K562 (cell line): ENCODE measurements around the gene RAMP2. TPM values are rescaled to one million over a fixed set of nuclear protein-coding genes. Genes with fewer than 3 reads are reported as not detected.

Experiments
- GTF2A2 ChIP-seq: IDR thresholded peaks from 2 replicates; pipeline ENCODE4 v1.6.1; 2016; ENCODE audit warnings: mild to moderate bottlenecking, missing genetic modification characterization, missing compliant biosample characterization
- LARP7 ChIP-seq: fragments of 450-650 bp; IDR thresholded peaks from 2 replicates; pipeline ENCODE4 v1.6.1; 2016
- NCOA1 ChIP-seq: fragments of 450-650 bp; IDR thresholded peaks from 2 replicates; pipeline ENCODE4 v1.6.1; 2016; ENCODE audit warnings: low read depth
- NFYB ChIP-seq: IDR thresholded peaks from 2 replicates; pipeline ENCODE4 v1.6.1; 2011; ENCODE audit warnings: mild to moderate bottlenecking, moderate library complexity; ENCODE audit not compliant: insufficient read length; ENCODE audit errors: extremely low read depth
- OTX1 ChIP-seq: fragments of 450-650 bp; formaldehyde crosslinking; IDR thresholded peaks from 2 replicates; pipeline ENCODE4 v1.4.0; 2022; ENCODE audit warnings: mild to moderate bottlenecking
- SMC3 ChIP-seq: conservative IDR thresholded peaks from 2 replicates; pipeline ENCODE4 v1.6.1; 2011; ENCODE audit warnings: low read depth, low read length, improper control_type of control experiment; ENCODE audit not compliant: insufficient read depth
- TSC22D4 ChIP-seq: fragments of 450-650 bp; IDR thresholded peaks from 2 replicates; pipeline ENCODE4 v1.6.1; 2016; ENCODE audit warnings: missing genetic modification characterization, missing biosample characterization, control low read depth
- ZNF263 ChIP-seq: sonication (generic); formaldehyde crosslinking; IDR thresholded peaks from 2 replicates; pipeline ENCODE4 v1.8.0; 2022; ENCODE audit warnings: mild to moderate bottlenecking, missing genetic modification reagents, borderline replicate concordance
- ZSCAN29 ChIP-seq: fragments of 450-650 bp; IDR thresholded peaks from 2 replicates; pipeline ENCODE4 v1.6.1; 2017
- polyA plus RNA-seq, 8 experiments: library from polyadenylated mRNA; depleted of rRNA in 4 of 8; stranded (reverse) in 5 of 8; unstranded in 3 of 8; fragments of >200 nt; fragmentation: Nextera tagmentation in 2 of 8; fragmentation: Illumina TruSeq in 1 of 8; extraction: Ambion mirVana in 2 of 8; extraction: Trizol in 1 of 8; gene quantifications; 2 replicates each; pipeline versions ENCODE4 v1.2.1 to v1.2.3, GENCODE V29; 2011 to 2014; ENCODE audit warnings: inconsistent platforms in 1 of 8, missing spikeins in 1 of 8
- total RNA-seq, 7 experiments: library from RNA; depleted of rRNA in 6 of 7; stranded (reverse); fragments of >200 nt in 6 of 7; fragmentation: Illumina TruSeq in 2 of 7; extraction: Trizol in 2 of 7; gene quantifications; 2 replicates each; pipeline versions ENCODE4 v1.2.1 to v1.2.3, GENCODE V29; 2011 to 2021; ENCODE audit warnings: low replicate concordance in 1 of 7
- TF ChIP-seq, protein P1 (sequence below), 3 experiments: fragments of 200-800 bp in 1 of 3; sonication (Bioruptor generic) in 1 of 3; sonication (generic) in 1 of 3; formaldehyde crosslinking in 1 of 3; IDR thresholded peaks; 2 replicates each; pipeline versions ENCODE4 v1.6.1 to v1.8.0; 2016 to 2022; ENCODE audit warnings: mild to moderate bottlenecking in 2 of 3, missing compliant biosample characterization in 2 of 3, missing genetic modification characterization in 2 of 3, missing genetic modification reagents in 1 of 3
- TF ChIP-seq, protein P2 (sequence below): sonication (generic); formaldehyde crosslinking; IDR thresholded peaks from 2 replicates; pipeline ENCODE4 v1.8.0; 2022; ENCODE audit warnings: mild to moderate bottlenecking, missing genetic modification reagents
- TF ChIP-seq, protein P3 (sequence below): fragments of 250-450 bp; sonication (Bioruptor Pico); IDR thresholded peaks from 2 replicates; pipeline ENCODE4 v1.4.0; 2020
- TF ChIP-seq, protein P4 (sequence below): IDR thresholded peaks from 2 replicates; pipeline ENCODE4 v1.6.1; 2014; ENCODE audit warnings: antibody characterized with exemption
- TF ChIP-seq, protein P5 (sequence below): fragments of 450-650 bp; formaldehyde crosslinking; IDR thresholded peaks from 2 replicates; pipeline ENCODE4 v1.4.0; 2020; ENCODE audit warnings: mild to moderate bottlenecking, moderate library complexity
- TF ChIP-seq, protein P6 (sequence below): sonication (generic); formaldehyde crosslinking; IDR thresholded peaks from 2 replicates; pipeline ENCODE4 v1.9.0; 2022; ENCODE audit warnings: mild to moderate bottlenecking, missing genetic modification reagents

The RAMP2 gene
- total and polyA plus RNA-seq, 9 of the 15 experiments (the other 6 are each of a cell fraction or from before 2014, with no cell fraction given): not detected

DNA sequence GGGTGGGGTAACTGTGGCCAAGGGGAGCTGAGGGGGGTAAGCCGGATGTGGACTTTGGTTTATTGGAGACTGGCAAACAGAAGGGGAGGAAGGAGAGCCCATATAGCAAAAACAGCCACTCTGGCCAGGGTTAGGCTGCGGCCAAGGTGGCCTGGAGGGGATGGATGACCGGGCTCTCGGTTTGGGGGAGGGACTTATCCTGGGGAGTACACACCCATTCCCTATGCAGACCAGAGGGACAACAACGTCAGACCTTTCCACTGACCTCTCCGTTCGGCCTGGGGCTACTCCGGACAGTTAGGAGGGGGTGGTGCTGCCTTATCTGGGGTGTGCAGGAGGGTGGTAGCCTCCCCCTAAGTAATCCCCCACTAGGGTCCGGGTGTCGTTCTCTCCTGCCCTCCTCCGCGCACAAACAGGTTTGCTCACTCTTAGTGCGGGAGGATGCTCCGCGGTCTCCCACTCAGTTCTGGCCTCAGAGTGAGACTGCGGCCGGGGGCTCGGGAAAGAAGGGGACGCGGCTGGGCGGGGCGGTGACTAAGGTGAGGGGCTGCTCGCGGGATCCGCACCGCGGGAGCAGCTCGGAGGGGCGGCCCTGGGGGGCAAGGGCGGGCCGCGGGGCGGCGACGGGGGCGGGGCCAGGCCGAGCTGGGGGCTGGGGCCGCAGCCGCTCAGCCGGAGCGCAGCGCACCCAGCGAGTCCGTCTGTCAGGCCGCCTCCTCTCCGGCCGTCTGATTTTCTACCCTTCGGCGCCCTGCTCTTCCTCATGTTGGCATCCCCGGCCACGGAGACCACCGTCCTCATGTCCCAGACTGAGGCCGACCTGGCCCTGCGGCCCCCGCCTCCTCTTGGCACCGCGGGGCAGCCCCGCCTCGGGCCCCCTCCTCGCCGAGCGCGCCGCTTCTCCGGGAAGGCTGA lies 19.2 kb downstream of the RAMP2 start, which contains the start of gene WNK4 (continued):
- TF ChIP-seq, protein P1, sequence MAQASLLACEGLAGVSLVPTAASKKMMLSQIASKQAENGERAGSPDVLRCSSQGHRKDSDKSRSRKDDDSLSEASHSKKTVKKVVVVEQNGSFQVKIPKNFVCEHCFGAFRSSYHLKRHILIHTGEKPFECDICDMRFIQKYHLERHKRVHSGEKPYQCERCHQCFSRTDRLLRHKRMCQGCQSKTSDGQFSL (CRISPR knock-in tag; IDR thresholded peaks at IDR 0.05): 0 out of 2 replicates have a peak, but pooled peaks have one; percentile 33
- TF ChIP-seq, protein P1 (tag; IDR thresholded peaks at IDR 0.05): no peak; a peak in 1 of 4 replicates
- TF ChIP-seq OTX1 (CRISPR knock-in tag) (no peak), ZSCAN29 (no peak; the same call in 1 of the 2 replicates), LARP7 (no peak), ZNF263 (CRISPR knock-in tag) (no peak), NCOA1 (peak; percentile 87; the same call in 1 of the 2 replicates), GTF2A2 (tag) (no peak), TSC22D4 (tag) (no peak), NFYB (no peak), SMC3 (no peak; the same call in 1 of the 2 replicates)
- TF ChIP-seq, protein P2, sequence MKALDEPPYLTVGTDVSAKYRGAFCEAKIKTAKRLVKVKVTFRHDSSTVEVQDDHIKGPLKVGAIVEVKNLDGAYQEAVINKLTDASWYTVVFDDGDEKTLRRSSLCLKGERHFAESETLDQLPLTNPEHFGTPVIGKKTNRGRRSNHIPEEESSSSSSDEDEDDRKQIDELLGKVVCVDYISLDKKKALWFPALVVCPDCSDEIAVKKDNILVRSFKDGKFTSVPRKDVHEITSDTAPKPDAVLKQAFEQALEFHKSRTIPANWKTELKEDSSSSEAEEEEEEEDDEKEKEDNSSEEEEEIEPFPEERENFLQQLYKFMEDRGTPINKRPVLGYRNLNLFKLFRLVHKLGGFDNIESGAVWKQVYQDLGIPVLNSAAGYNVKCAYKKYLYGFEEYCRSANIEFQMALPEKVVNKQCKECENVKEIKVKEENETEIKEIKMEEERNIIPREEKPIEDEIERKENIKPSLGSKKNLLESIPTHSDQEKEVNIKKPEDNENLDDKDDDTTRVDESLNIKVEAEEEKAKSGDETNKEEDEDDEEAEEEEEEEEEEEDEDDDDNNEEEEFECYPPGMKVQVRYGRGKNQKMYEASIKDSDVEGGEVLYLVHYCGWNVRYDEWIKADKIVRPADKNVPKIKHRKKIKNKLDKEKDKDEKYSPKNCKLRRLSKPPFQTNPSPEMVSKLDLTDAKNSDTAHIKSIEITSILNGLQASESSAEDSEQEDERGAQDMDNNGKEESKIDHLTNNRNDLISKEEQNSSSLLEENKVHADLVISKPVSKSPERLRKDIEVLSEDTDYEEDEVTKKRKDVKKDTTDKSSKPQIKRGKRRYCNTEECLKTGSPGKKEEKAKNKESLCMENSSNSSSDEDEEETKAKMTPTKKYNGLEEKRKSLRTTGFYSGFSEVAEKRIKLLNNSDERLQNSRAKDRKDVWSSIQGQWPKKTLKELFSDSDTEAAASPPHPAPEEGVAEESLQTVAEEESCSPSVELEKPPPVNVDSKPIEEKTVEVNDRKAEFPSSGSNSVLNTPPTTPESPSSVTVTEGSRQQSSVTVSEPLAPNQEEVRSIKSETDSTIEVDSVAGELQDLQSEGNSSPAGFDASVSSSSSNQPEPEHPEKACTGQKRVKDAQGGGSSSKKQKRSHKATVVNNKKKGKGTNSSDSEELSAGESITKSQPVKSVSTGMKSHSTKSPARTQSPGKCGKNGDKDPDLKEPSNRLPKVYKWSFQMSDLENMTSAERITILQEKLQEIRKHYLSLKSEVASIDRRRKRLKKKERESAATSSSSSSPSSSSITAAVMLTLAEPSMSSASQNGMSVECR (CRISPR knock-in tag): 0 out of 2 replicates have a peak, but pooled peaks have one; percentile 33
- TF ChIP-seq, protein P3, sequence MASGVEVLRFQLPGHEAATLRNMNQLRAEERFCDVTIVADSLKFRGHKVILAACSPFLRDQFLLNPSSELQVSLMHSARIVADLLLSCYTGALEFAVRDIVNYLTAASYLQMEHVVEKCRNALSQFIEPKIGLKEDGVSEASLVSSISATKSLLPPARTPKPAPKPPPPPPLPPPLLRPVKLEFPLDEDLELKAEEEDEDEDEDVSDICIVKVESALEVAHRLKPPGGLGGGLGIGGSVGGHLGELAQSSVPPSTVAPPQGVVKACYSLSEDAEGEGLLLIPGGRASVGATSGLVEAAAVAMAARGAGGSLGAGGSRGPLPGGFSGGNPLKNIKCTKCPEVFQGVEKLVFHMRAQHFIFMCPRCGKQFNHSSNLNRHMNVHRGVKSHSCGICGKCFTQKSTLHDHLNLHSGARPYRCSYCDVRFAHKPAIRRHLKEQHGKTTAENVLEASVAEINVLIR (CRISPR knock-in tag): no peak; the same call in 1 of the 2 replicates
- TF ChIP-seq, protein P4, sequence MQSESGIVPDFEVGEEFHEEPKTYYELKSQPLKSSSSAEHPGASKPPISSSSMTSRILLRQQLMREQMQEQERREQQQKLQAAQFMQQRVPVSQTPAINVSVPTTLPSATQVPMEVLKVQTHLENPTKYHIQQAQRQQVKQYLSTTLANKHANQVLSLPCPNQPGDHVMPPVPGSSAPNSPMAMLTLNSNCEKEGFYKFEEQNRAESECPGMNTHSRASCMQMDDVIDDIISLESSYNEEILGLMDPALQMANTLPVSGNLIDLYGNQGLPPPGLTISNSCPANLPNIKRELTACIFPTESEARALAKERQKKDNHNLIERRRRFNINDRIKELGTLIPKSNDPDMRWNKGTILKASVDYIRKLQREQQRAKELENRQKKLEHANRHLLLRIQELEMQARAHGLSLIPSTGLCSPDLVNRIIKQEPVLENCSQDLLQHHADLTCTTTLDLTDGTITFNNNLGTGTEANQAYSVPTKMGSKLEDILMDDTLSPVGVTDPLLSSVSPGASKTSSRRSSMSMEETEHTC: 0 out of 2 replicates have a peak, but pooled peaks have one; percentile 28
- TF ChIP-seq, protein P5, sequence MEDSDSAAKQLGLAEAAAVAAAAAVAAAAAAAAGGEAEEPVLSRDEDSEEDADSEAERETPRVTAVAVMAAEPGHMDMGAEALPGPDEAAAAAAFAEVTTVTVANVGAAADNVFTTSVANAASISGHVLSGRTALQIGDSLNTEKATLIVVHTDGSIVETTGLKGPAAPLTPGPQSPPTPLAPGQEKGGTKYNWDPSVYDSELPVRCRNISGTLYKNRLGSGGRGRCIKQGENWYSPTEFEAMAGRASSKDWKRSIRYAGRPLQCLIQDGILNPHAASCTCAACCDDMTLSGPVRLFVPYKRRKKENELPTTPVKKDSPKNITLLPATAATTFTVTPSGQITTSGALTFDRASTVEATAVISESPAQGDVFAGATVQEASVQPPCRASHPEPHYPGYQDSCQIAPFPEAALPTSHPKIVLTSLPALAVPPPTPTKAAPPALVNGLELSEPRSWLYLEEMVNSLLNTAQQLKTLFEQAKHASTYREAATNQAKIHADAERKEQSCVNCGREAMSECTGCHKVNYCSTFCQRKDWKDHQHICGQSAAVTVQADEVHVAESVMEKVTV (CRISPR knock-in tag): no peak
- TF ChIP-seq, protein P6, sequence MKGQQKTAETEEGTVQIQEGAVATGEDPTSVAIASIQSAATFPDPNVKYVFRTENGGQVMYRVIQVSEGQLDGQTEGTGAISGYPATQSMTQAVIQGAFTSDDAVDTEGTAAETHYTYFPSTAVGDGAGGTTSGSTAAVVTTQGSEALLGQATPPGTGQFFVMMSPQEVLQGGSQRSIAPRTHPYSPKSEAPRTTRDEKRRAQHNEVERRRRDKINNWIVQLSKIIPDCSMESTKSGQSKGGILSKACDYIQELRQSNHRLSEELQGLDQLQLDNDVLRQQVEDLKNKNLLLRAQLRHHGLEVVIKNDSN (CRISPR knock-in tag): no peak
